ENCODE data around the gene EPS8. TPM values are rescaled to one million over a fixed set of nuclear protein-coding genes. Genes with fewer than 3 reads are reported as not detected.

The EPS8 gene
- 10 to 100 TPM; 11.4 to 76.8 (median 33.0) TPM for total RNA-seq
- 10 to 100 TPM; 14.6 to 27.3 (median 17.9) TPM for polyA plus RNA-seq
- long read RNA-seq, donor 1 = 0 reads
- long read RNA-seq, donor 2 = 0 reads
- long read RNA-seq, donor 3, partial matches to known transcripts = 438 of 438 reads
- long read RNA-seq, donor 3, other reads (novel, unspliced or antisense) = 0 of 438 reads
- long read RNA-seq, donor 4, partial matches to known transcripts = 5 of 9 reads
- long read RNA-seq, donor 4, other reads (novel, unspliced or antisense) = 2 of 9 reads
- long read RNA-seq, donor 5, transcript EPS8-221 (21 exons, 3,873 nt) = major isoform, 44 of 60 reads
- long read RNA-seq, donor 5, partial matches to known transcripts = 4 of 60 reads
- long read RNA-seq, donor 5, other reads (novel, unspliced or antisense) = 9 of 60 reads
- long read RNA-seq, donor 6, partial matches to known transcripts = 4 of 8 reads
- long read RNA-seq, donor 6, other reads (novel, unspliced or antisense) = 2 of 8 reads
- long read RNA-seq, donor 7 = 0 reads
- long read RNA-seq, donor 8 = 0 reads
- long read RNA-seq, donor 9, partial matches to known transcripts = 0 of 2 reads
- long read RNA-seq, donor 9, other reads (novel, unspliced or antisense) = 0 of 2 reads
- long read RNA-seq, donor 10, partial matches to known transcripts = 44 of 114 reads
- long read RNA-seq, donor 10, other reads (novel, unspliced or antisense) = 70 of 114 reads

- TF ChIP-seq POLR2A (IDR thresholded peaks at IDR 0.05) (peak; percentile 87 to 89), CTCF (IDR thresholded peaks at IDR 0.05) (peak in 1 of 6 experiments; percentile 31)
- Histone ChIP-seq H3K27me3 (no peaks in the 10 kb centered on the region), H3K36me3 (replicated peaks in 1 of 2) (no peaks in the 10 kb centered on the region), H3K27ac (peak within 1 kb of the TSS in 4 of 5 donors; percentile 57 to 88 (median 74)), H3K9me3 (replicated peaks in 1 of 3) (no peaks in the 10 kb centered on the region), H3K4me3 (peak within 1 kb of the TSS; percentile 25 to 80 (median 55)), H3K4me1 (replicated peaks in 1 of 2) (peaks cover 0 to 12% of the 10 kb centered on the region in 2 donors)
- 2 to 6% (median 3%) methylated on average over 22 to 85 of the region's 85 CpGs for WGBS, 4 donors
- intact Hi-C loops (cut with DNase I) = no loop called here
- DNase-seq = peak; percentile 89 to 94 (median 91)
These were observed at the start of gene EPS8 for GRCh38 chr12:15789220-15790171. EPS8 (minus strand) TSS chr12:15789388; CDS start chr12:15682951, 106,437 bp downstream.

- TF ChIP-seq CTCF (IDR thresholded peaks at IDR 0.05) (no peak), POLR2A (IDR thresholded peaks at IDR 0.05) (no peak)
- Histone ChIP-seq H3K9me3 (replicated peaks in 1 of 3) (no peaks in the 10 kb centered on the region), H3K27me3 (no peaks in the 10 kb centered on the region), H3K36me3 (replicated peaks in 1 of 2) (no peaks in the 10 kb centered on the region), H3K4me3 (no peak overlapping the region), H3K27ac (no peak overlapping the region), H3K4me1 (replicated peaks in 1 of 2) (no peaks in the 10 kb centered on the region)
- intact Hi-C loops (cut with DNase I) = no loop called here
- 67 to 78% (median 73%) methylated on average over 5 of the region's 5 CpGs for WGBS, 4 donors
- no peak for DNase-seq
These were observed 48.1 kb upstream of the EPS8 start for GRCh38 chr12:15837141-15837790.

GRCh38 chr12:15834575-15834974, 45.4 kb upstream of the EPS8 start:
- H3K27ac ChIP-seq = no peak overlapping the region
- H3K36me3 ChIP-seq (replicated peaks in 1 of 2) = no peaks in the 10 kb centered on the region
- H3K9me3 ChIP-seq (replicated peaks in 1 of 3) = no peaks in the 10 kb centered on the region
- intact Hi-C loops (cut with DNase I) = no loop called here
- no peak overlapping the region for H3K4me3 ChIP-seq
- no peak for DNase-seq
- TF ChIP-seq CTCF (IDR thresholded peaks at IDR 0.05) (no peak), POLR2A (IDR thresholded peaks at IDR 0.05) (no peak)
- no peaks in the 10 kb centered on the region for H3K27me3 ChIP-seq
- H3K4me1 ChIP-seq (replicated peaks in 1 of 2) = no peaks in the 10 kb centered on the region
- WGBS, 4 donors = 81 to 89% (median 85%) methylated on average over 4 of the region's 4 CpGs

All from adrenal gland (tissue), 19 donors.